LHCN-M2 (cell line): ENCODE results near the gene MAST4. TPM values are rescaled to one million over a fixed set of nuclear protein-coding genes. Genes with fewer than 3 reads are reported as not detected.
"Not testable (repeated sequence)": the region's sequence is repeated elsewhere in the genome, so short reads cannot be mapped to it uniquely, and the experiment has no call there.

Experiments used
- DNase-seq: peaks from one replicate; pipeline ENCODE4 v3.0.0-alpha.2; 2012; ENCODE audit warnings: low read depth
- total RNA-seq: library from RNA; depleted of rRNA; stranded (reverse); fragments of >200 nt; gene quantifications from 2 replicates; pipeline ENCODE4 v1.2.3, GENCODE V29; 2014

Gene MAST4
- total RNA-seq, 1 experiment from 2014 or later = 10.7 TPM

- no peak for DNase-seq
Observed at GRCh38 chr5:66808663-66809062, 212.5 kb downstream of the MAST4 start.

- DNase-seq = no peak
Observed at GRCh38 chr5:66810151-66810550, 214.0 kb downstream of the MAST4 start.

- DNase-seq = no peak
Observed at GRCh38 chr5:66810848-66811261, 214.7 kb downstream of the MAST4 start.

GRCh38 chr5:66812291-66812690 lies 216.1 kb downstream of the MAST4 start:
- no peak for DNase-seq

- DNase-seq = no peak
Observed at GRCh38 chr5:66813306-66813705, 217.1 kb downstream of the MAST4 start.

GRCh38 chr5:66814146-66814991 lies 218.2 kb downstream of the MAST4 start:
- DNase-seq = peak; percentile 40

- DNase-seq = no peak
Observed at GRCh38 chr5:66818304-66818934, 222.2 kb downstream of the MAST4 start.

GRCh38 chr5:66818935-66819328 lies 222.7 kb downstream of the MAST4 start:
- DNase-seq = no peak

GRCh38 chr5:66820630-66821207 lies 224.5 kb downstream of the MAST4 start:
- no peak for DNase-seq

GRCh38 chr5:66821688-66822429 lies 225.7 kb downstream of the MAST4 start:
- no peak for DNase-seq

- not testable (repeated sequence) for DNase-seq
Observed at GRCh38 chr5:66822906-66823305, 226.7 kb downstream of the MAST4 start.

- DNase-seq = no peak
Observed at GRCh38 chr5:66824476-66824875, 228.3 kb downstream of the MAST4 start.

- no peak for DNase-seq
Observed at GRCh38 chr5:66826263-66826662, 230.1 kb downstream of the MAST4 start.

- DNase-seq = no peak
Observed at GRCh38 chr5:66826696-66827095, 230.5 kb downstream of the MAST4 start.

- no peak for DNase-seq
Observed at GRCh38 chr5:66828046-66828547, 231.9 kb downstream of the MAST4 start.

GRCh38 chr5:66828548-66829357 lies 232.6 kb downstream of the MAST4 start:
- DNase-seq = peak; percentile 91

GRCh38 chr5:66829358-66829674 lies 233.1 kb downstream of the MAST4 start:
- no peak for DNase-seq

- peak; percentile 86 for DNase-seq
Observed at GRCh38 chr5:66829826-66830225, 233.6 kb downstream of the MAST4 start.

- DNase-seq = no peak
Observed at GRCh38 chr5:66830636-66831035, 234.4 kb downstream of the MAST4 start.

GRCh38 chr5:66839636-66840185 lies 243.5 kb downstream of the MAST4 start:
- no peak for DNase-seq
